HUES6 (cell line): ENCODE measurements around the gene SCRT2.

Experiments used
- H3K27ac ChIP-seq: 2 replicates; pipeline ENCODE4 v1.7.0; 2013; ENCODE audit warnings: low read depth, mild to moderate bottlenecking, low read length, inconsistent platforms
- H3K27me3 ChIP-seq: 2 replicates; pipeline ENCODE4 v1.6.1; 2013; ENCODE audit warnings: low read length; ENCODE audit not compliant: control insufficient read depth, insufficient read depth
- H3K36me3 ChIP-seq: 2 replicates; pipeline ENCODE4 v1.6.1; 2013; ENCODE audit warnings: low read length; ENCODE audit not compliant: control insufficient read depth, insufficient read depth
- H3K4me1 ChIP-seq: 2 replicates; pipeline ENCODE4 v1.6.1; 2013; ENCODE audit warnings: low read length; ENCODE audit not compliant: control insufficient read depth, insufficient read depth
- H3K4me3 ChIP-seq: 2 replicates; pipeline ENCODE4 v1.5.1; 2013; ENCODE audit warnings: low read depth, low read length
- H3K9ac ChIP-seq: one replicate; pipeline ENCODE4 v1.6.1; 2013; ENCODE audit warnings: mild to moderate bottlenecking, low read length
- H3K9me3 ChIP-seq: 2 replicates; pipeline ENCODE4 v1.6.1; 2013; ENCODE audit warnings: low read depth, low read length; ENCODE audit not compliant: control insufficient read depth, insufficient read depth

The SCRT2 gene

DNA sequence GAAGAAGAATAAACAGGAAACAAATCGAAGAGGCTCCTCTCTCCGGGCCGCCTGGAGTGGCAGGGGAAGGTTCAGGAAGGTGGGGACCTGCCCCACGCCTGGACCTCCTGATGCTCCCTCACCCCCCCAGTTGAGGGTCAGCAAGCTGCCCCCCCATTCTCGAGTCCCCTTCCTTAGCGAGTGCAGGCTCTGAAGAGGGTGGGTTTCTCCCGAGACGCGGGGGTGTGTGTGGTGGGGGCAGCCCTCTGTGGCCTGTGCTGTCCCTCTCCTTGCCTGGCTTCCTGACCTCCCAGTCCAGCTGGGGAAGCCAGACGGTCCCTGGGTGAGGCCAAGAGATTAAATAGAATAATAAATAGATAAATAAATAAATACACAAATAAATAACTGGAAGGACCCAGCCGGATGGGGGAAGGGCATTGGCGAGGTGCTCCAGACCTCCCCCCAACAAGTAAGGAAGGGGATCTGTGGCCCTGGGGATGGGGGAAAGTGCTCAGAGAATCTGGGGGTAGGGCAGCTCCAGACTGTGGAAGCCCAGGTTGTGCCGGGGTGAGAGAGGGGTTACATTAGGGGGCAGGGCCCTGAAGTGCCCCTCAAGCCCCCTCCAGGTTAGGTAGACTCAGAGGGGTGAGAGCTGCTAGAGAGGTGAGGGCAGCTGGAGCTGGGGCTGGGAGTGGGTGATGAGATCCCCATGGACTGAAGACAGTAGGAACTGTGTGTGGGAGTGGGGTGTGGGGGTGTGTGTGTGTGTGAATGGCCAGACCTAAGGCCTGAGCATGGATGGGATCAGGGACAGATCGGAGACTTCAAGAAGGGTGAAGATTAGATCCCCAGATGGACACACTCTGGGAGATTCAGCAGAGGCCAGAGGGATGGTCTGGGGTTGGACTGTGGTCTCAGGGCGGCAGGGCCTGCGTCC is 13.1 kb downstream of the SCRT2 start:
- peaks cover 33% of the 10 kb centered on the region; the same call in 1 of the 2 replicates for H3K27me3 ChIP-seq
- H3K27ac ChIP-seq = peak overlapping the region; percentile 4; the same call in 1 of the 2 replicates
- H3K9ac ChIP-seq = no peak overlapping the region

DNA sequence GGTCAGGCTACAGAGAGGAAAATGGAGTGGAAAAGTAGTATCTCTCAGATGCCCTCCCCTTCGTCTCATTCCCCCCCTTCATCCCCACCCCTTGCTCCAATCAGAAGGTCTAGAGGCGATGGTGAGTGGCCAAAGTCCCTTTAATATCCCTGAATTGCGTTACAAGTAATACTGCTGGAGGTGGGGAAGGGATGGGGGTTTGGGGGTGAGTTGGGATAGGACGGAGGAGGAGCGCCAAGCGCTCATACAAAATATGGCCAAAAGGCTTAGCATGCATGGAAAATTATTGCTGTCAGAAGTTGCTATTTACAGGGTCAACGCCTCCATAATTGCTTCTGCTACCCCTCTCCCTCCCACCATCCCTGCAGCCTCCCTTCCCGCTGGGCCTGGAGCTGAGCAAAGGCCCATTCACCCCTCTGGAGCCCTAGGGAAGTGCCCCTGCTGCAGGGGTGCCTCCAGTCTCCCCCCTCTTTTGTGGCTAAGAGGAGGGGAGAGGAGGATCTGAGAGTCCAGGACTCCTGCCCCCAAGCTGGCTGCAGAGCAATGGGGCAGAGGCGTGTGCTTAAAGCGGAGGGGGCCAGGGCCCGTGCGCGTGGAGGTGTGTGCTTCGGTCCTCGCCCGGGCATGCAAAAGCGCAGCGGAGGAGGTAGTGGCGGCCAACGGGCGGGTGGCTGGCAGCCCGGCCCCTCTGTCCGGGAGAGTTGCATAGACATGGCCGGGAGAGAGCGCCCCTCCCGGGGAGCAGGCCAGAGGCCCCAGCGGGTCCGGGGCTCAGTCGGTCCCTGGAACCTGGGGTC is 13.9 kb downstream of the SCRT2 start:
- Histone ChIP-seq H3K9ac (peak overlapping the region; percentile 50), H3K27ac (peak overlapping the region; percentile 4; the same call in 1 of the 2 replicates), H3K9me3 (no peaks in the 10 kb centered on the region), H3K27me3 (peaks cover 33% of the 10 kb centered on the region; the same call in 1 of the 2 replicates), H3K36me3 (no peaks in the 10 kb centered on the region), H3K4me3 (no peak overlapping the region), H3K4me1 (peaks cover 71% of the 10 kb centered on the region)

More for the DNA sequence above, 13.1 kb downstream of the SCRT2 start:
- H3K4me1 ChIP-seq = peaks cover 63% of the 10 kb centered on the region
- no peak overlapping the region for H3K4me3 ChIP-seq
- H3K9me3 ChIP-seq = no peaks in the 10 kb centered on the region
- H3K36me3 ChIP-seq = no peaks in the 10 kb centered on the region

DNA sequence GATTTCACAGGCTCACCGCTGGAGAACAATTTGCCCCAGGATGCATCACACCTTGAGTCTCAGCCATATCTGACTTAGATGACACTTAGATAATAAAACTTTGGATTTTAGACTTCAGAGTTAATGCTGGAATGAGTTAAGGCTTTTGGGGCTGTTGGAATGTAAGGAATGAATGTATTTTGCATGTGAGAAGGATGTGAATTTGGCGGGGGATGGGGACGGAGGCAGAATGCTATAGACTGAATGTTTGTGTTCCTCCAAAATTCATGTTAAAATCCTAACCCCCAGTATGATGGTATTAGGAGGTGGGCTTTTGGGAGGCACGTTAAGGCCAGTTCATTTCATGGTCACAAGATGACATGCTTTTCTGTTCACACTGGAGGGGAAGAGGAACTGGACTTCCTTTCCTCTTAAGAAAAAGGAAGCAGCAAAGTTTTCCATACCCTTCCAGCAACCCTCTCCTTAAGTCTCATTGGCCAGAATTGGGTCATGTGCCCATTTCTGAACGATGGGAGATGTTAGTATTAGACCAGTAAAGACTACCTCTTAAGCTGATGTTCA is 16.8 kb downstream of the SCRT2 start:
- H3K4me1 ChIP-seq = peaks cover 63% of the 10 kb centered on the region
- H3K9ac ChIP-seq = peak overlapping the region; percentile 44
- no peaks in the 10 kb centered on the region for H3K9me3 ChIP-seq
- H3K36me3 ChIP-seq = no peaks in the 10 kb centered on the region
- H3K27me3 ChIP-seq = peaks cover 20% of the 10 kb centered on the region; the same call in 1 of the 2 replicates
- H3K4me3 ChIP-seq = peak overlapping the region; percentile 23
- peak overlapping the region; percentile 80 for H3K27ac ChIP-seq

DNA sequence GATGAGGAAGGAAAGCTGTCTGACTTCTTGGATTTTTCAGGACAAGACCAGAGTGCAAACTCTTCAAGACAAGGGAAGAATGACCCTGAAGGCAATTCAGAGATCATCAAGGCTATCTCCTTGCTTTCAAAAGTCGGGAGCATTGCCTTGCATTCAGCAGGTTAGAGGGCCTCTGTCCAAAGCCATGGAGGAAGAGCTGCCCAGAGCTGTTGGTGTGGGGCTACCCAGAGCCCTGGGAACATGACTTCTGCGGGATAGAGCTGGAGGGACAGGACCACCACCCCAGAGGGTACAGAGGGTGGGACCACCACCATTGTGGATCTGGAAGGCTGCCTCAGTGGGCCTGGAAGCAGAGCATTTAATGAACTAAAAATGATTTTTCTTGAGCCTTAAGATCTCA is 17.4 kb downstream of the SCRT2 start:
- Histone ChIP-seq H3K9me3 (no peaks in the 10 kb centered on the region), H3K4me1 (peaks cover 65% of the 10 kb centered on the region), H3K27me3 (peaks cover 16% of the 10 kb centered on the region; the same call in 1 of the 2 replicates), H3K36me3 (no peaks in the 10 kb centered on the region), H3K4me3 (peak overlapping the region; percentile 23), H3K27ac (peak overlapping the region; percentile 80), H3K9ac (peak overlapping the region; percentile 44)

DNA sequence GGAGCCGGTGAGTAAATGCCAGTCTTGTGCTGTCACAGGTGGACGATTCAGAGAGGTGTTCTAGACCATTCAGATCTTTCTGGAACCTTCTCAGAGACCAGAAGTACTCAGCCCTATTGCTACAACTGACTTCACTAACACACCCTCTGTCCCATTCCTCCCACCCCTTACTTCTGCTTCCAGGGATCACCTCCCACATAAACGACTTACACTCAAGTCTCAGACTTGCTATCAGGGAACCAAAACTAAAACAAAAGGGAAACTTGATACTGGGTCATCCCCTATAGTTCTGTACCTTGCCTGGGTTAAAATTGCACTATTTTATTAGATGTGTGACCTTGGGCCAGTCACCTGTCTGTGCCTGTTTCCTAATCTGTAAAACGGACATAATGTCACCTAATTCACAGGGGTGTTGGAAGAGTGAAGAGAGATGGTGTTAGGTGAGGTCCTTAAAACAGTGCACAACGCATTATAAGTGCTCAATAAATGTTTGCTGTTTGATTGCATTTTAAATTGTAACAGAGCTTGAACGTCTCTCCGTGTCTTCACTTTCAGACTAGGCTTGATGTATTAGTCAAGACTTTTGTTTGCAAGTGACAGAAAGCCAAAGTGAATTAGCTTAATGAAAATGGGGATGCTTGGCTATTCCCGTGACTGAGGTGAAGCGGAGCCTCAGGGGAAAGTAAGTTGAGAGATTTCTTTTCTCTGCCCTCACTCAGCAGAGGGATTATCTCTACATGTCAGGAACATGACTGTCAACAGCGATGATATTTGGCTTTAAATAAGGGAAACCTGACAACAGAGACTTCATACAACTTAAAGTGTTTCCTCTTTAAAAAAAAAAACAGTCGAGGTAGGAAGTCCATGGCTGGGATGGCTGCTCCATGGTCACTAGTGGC is 19.6 kb downstream of the SCRT2 start:
- Histone ChIP-seq H3K27ac (no peak overlapping the region), H3K9me3 (no peaks in the 10 kb centered on the region), H3K27me3 (peaks cover 4% of the 10 kb centered on the region; the same call in 1 of the 2 replicates), H3K4me3 (no peak overlapping the region), H3K9ac (no peak overlapping the region), H3K36me3 (peaks cover 3% of the 10 kb centered on the region; the same call in 1 of the 2 replicates), H3K4me1 (peaks cover 61% of the 10 kb centered on the region)

DNA sequence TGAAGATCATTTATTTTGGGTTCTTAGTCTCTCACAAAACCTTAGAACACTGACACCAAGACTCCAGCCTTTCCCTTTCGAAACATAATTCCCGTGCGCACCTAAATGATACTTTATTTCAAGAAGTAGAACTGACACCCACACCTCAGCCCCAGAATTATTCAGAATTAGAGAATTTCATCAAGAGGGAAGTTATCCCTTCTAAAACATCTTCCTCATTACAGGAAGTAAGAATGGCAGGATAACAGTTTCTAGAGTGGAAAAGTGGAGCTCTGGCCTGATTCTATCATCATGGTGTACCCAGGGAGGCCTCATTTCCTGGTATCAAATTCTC is 21.2 kb downstream of the SCRT2 start:
- Histone ChIP-seq H3K9ac (no peak overlapping the region), H3K36me3 (peaks cover 17% of the 10 kb centered on the region), H3K27ac (no peak overlapping the region), H3K9me3 (no peaks in the 10 kb centered on the region), H3K27me3 (peaks cover 4% of the 10 kb centered on the region; the same call in 1 of the 2 replicates), H3K4me3 (no peak overlapping the region), H3K4me1 (peaks cover 51% of the 10 kb centered on the region)

DNA sequence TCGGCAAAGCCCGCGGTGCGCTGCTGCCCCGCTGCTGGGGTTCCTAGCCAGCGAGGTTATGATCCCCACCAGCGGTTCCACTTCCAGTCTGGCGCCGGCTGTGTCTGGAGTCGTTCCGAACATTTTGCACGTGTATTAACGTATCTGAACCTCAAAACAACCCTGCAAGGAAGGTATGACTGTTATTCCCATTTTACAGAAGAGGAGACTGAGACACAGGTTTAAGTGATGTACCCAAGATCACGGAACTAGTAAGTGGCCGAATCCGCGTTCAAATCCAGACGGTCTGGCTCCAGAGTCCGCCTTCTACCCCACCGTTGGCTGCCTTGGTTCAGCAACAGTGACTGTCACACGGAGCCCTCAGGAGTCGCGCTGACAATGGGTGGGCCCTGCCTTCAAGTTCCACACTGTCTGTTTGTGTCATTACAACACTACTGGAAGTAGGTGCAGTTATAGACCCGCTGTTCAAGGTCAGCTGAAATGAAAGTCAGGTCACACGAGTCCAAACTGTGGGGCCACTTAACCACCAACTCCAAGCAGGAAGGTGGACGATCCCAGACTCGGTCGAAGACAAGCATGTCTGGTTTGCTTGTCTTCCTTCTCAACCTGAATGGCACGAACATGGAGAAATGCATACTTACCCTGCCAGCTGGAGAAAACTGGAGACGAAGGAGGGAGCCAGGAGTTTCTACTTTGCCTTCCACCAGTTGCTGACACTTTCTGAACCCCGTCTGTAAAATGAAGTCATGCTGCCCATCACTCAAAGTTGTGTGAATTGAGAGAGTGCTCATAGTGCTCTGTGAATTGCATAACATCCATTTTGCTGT is 21.8 kb downstream of the SCRT2 start:
- Histone ChIP-seq H3K4me1 (peaks cover 45% of the 10 kb centered on the region), H3K27ac (peak overlapping the region; percentile 2; the same call in 1 of the 2 replicates), H3K27me3 (peaks cover 4% of the 10 kb centered on the region; the same call in 1 of the 2 replicates), H3K4me3 (peak overlapping the region; percentile 86), H3K36me3 (peaks cover 21% of the 10 kb centered on the region), H3K9me3 (no peaks in the 10 kb centered on the region), H3K9ac (peak overlapping the region; percentile 60)

DNA sequence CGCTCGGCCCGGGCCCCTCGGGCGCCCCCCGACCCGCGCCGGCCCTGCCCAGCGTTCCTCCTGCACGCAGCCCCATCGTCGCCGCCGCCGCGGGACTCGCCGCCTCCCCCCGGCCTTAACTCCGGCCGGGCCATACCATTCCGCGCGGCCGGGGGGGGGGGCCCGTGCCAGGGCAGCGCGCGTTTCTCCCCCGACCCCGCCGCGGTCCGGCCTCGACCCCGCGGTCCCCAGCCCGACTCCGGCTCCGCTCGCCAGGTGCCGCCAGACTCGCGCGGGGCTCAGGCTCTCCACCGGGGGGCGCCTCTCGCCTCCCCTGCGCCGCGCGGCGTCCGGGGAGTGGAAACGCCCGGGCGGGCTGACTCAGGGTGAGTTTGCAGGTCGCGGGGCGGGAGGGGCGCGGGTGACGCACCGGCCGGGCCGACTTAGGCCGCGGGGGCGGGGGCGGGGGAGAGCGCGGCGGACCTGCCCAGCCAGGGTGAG is 22.5 kb downstream of the SCRT2 start, which contains the start of gene SRXN1:
Gene SRXN1, minus strand, starts transcription at position 91 of the 480 bp plus-strand sequence. Its CDS starts 15 bp downstream, at position 76.
- peak within 1 kb of the TSS; percentile 89 for H3K9ac ChIP-seq
- H3K27ac ChIP-seq = peak within 1 kb of the TSS; percentile 49; the same call in 1 of the 2 replicates
- peaks cover 38% of the 10 kb centered on the region for H3K4me1 ChIP-seq
- peaks cover 28% of the 10 kb centered on the region for H3K36me3 ChIP-seq
- H3K4me3 ChIP-seq = peak within 1 kb of the TSS; percentile 86
- peaks cover 4% of the 10 kb centered on the region; the same call in 1 of the 2 replicates for H3K27me3 ChIP-seq
- no peaks in the 10 kb centered on the region for H3K9me3 ChIP-seq

DNA sequence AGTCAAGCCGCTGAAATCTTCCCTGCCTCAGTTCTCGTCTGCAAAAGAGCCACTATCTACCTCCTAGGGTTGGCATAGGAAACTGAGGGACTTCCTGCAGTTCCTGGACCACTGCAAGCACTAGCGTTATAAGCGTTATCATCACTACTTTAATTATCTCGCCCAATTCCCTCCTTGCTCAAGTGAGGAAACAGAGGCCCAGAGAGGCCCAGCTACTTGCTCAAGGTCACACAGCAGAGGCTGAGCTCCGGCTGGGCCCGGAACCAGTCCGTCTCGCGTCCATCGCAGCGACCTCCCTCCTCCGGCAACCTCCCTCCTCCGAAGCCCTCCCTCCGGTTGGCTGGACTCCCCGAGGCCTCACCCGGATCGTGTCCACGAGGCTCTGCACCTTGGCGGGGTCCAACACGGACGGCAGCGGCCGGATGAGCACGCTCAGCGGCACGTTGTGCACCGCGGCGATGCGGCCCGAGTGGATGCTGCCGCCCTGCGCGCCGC is 22.9 kb downstream of the SCRT2 start:
- H3K9me3 ChIP-seq = no peaks in the 10 kb centered on the region
- H3K9ac ChIP-seq = peak overlapping the region; percentile 89
- H3K27me3 ChIP-seq = peaks cover 4% of the 10 kb centered on the region; the same call in 1 of the 2 replicates
- peaks cover 33% of the 10 kb centered on the region for H3K4me1 ChIP-seq
- peak overlapping the region; percentile 86 for H3K4me3 ChIP-seq
- H3K36me3 ChIP-seq = peaks cover 33% of the 10 kb centered on the region
- no peak overlapping the region; the same call in 1 of the 2 replicates for H3K27ac ChIP-seq
